Esophagus squamous epithelium (tissue), 4 donors: ENCODE data around the gene SOX6.

Source experiments
- CTCF ChIP-seq, 6 experiments: fragments of 450-650 bp in 4 of 6; fragments of 200-600 bp in 2 of 6; sonication (generic) in 2 of 6; IDR thresholded peaks; one replicate each; pipeline ENCODE4 v1.5.1; 2016 to 2019; ENCODE audit warnings: antibody characterized with exemption in 6 of 6, mild to moderate bottlenecking in 4 of 6, moderate library complexity in 4 of 6
- POLR2A ChIP-seq, 4 donors: fragments of 450-650 bp; IDR thresholded peaks; one replicate each; pipeline ENCODE4 v1.6.1; 2017; ENCODE audit warnings: antibody characterized with exemption in 4 of 4, mild to moderate bottlenecking in 4 of 4, moderate library complexity in 3 of 4

GRCh38 chr11:16041207-16041606 lies 315.1 kb downstream of the SOX6 start:
- no peak for TF ChIP-seq CTCF (IDR thresholded peaks at IDR 0.05)
- no peak for TF ChIP-seq POLR2A (IDR thresholded peaks at IDR 0.05)
